Activated naive CD8-positive, alpha-beta T cell treated with anti-CD3 and anti-CD28 coated beads, Interleukin-2, amount 50 U/mL, for 16 hours (primary cell): ENCODE results near the gene FHOD3.

ENCODE experiments used
- DNase-seq: peaks from one replicate; pipeline ENCODE4 v3.0.0-alpha.2; 2020; ENCODE audit warnings: low read depth, low spot score

Gene FHOD3

DNA sequence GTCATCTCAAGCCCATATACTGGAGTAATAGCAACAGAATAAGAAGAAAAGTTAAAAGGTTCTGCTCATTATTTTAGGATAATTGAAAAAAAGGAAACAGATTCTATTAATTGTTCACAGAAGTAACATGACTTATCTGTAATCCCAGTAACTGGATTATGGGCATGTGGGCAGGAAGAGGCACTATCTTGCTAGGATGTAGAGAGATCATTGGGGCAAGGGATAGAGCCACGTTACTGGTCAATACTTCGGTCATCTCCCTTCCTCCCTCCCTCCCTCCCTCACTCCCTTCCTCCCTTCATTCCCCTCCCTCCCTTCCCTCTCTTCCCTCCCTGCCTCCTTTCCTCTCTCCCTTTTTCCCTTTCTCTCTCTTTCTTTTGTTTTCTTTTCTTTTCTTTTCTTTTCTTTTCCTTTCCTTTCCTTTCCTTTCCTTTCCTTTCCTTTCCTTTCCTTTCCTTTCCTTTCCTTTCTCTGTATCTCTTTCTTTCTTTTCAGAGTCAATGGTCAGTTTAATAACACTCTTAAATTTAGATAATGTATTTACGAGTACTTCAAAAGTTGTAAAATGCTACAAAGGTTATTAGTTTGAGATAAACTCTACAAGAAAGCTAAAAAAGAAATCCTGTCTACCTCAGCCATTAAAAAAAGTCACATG lies 82.8 kb downstream of the FHOD3 start:
- no peak for DNase-seq

GRCh38 chr18:36381075-36381474 lies 83.6 kb downstream of the FHOD3 start:
- DNase-seq, result no peak

- DNase-seq, result no peak
Measured at GRCh38 chr18:36382854-36383253, 85.3 kb downstream of the FHOD3 start.

DNA sequence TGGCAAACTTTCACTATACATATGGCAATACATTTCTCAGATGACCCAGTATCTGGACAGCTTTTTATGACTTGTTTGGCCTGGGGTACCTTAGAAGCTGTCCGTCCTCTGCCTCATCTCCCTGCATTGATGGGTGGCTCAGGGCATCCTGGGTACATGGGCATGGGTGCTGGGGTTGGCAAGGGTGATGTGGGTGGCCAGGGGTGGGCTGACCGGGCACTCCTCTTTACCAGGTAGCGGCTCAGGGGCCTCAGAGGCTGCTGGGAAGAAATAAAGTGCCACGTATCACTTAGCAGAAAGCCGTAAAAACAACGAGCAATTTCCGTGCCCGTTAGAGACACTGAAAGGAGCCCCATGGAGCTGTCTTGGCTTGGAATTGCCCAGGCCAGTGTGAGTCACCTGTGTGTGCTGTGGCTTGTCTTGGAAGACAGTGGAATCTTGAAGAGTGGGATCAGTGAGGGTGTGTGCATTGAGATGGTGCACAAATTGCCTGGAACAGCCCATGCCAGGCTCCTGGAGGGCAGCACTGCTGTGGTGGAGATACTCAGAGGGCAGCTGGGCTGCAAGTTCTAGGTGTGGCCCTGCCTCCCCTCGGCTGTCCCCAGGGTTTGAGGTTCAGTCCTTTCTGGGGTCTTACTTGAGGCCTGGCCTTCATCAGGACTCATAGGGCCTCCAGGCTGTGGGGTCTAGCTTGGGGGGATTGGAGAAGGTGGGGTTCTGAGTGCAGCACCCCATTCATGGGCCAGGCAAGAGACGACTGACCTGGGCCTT lies 88.8 kb downstream of the FHOD3 start:
- DNase-seq, result no peak

DNA sequence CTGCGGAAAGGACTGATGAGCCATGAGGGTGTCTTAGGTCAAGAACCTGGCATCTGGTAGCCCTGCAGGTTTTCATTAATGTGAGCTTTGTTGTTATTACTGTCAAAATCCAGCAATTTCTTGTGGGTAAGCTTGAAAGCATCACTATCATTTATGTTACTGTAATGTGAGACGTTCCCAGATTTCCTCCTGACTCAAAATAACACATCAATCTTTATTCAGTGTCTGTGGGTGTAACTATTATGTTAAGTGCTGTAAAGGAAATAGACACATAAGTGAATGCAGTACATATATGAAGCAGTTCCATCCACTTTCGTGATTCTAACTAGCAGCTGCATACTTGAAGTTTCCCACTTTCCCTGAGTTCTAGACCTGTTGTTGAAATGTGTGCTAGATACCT lies 89.8 kb downstream of the FHOD3 start:
- no peak for DNase-seq

DNA sequence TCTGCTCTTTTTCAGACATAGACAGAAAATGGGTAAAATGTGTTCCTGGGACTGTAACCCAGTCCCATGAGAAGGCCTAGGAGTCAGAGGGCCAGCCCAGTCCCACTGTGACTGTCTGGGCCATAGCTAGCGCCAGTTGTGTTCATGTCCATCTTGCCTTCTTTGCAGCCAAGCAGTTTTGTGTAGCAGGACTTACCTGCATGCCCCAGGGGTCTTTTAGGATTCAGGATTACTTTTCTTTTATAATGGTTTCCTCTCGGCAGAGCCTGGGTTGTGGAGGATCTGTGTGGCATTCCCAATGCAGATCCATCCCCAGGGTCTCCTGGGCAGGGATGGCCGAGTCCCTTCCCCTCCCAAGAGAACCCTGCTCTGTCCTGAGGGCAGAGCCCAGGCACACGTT lies 90.8 kb downstream of the FHOD3 start:
- DNase-seq, result no peak

DNA sequence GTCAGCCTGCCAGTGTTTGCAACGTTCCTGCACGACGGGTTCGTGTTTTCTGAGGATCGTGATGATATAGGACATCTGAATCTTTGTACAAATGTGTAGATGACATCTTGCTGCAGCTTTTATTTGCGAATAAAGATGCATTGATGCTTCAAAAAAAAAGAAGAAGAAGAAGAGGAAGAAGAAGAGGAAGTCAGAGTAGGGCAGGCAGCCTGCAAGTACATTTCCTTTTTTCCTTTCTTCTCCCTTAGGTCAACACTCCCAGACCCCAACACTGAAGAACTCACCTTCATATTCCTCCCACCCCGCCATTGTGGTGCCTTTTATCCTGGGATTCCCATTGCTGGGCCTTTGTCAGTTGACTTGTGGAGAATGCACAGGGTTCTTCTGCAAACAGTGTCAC lies 91.5 kb downstream of the FHOD3 start:
- DNase-seq, result no peak

- DNase-seq, result no peak
Measured at GRCh38 chr18:36389811-36390581, 92.5 kb downstream of the FHOD3 start.

- DNase-seq, result no peak
Measured at GRCh38 chr18:36391426-36392145, 94.1 kb downstream of the FHOD3 start.

DNA sequence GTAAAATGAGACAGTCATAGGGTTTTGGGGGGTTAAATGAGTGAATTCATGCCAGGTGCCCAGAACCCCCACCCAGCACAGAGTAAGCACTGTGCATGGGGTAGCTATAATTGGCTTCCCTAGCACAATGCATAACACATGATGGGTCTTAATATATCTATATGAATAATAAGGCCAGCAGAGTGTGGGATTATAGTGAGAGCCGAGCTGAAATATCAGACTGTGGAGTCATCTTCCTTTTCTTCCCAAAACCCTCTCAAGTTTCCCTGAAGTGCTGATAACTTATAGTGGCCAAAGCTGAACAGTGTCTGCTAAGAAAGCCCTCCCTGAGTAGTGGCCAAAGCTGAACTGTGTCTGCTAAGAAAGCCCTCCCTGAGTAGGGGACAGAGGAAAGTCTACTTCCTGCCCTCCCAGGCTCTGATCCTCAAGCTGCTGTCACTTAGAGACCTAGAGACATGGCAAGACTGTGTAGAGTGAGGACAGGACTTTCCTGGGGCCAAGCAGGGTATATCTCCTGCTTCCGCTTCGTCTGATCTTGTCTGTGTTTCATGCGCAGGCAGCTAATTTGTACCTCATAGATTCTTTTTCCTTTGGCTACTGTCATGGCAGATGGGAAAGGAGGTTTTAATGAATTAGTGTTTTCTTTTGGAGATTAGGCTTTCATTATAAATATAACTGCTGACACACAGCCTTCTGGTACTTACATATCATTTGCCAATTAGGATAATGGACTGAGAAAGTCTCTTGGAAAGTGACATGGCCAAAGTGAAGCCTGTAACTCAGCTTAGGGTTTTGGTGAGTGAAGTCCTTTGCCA lies 94.9 kb downstream of the FHOD3 start:
- DNase-seq, result no peak

GRCh38 chr18:36392979-36393287 lies 95.4 kb downstream of the FHOD3 start:
- DNase-seq, result no peak

GRCh38 chr18:36394486-36394885 lies 97.0 kb downstream of the FHOD3 start:
- no peak for DNase-seq

DNA sequence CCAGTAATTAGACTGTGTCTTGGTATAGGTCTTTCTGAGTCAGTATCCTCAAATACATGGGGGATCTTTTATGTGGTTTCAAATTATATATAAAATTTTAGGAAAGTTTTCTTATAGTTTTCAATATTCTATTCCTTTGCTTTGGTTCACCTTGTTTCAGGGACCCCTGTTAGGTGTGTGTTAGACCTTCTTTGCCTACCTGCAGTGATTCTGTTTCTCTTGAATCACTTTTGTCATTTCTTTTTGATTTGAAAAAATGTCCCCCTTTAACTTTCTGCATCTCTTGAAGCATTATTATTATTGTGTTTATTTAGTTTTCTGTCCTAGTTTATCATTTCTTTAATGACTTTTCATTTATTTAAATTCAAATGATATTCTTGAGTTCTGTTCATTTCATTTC lies 98.7 kb downstream of the FHOD3 start:
- no peak for DNase-seq

DNA sequence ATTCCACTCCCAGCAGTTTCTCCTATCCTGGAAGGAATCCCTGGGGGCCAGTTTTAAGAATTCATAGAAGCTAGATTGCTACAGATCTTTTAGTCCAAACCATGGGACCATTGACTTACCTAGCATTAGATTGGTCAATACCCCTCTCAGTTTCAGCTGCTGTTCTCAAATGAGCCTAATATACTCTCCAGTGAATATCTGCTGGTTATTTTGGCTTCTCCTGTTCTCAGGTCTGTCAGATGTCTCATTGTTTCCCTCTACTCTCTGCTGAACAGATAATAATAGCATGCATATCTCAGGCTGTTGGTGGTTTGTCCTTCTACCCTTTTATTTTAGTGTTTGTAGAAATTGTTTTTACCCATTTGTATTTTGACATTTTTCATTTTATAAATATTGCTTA lies 99.5 kb downstream of the FHOD3 start:
- no peak for DNase-seq

DNA sequence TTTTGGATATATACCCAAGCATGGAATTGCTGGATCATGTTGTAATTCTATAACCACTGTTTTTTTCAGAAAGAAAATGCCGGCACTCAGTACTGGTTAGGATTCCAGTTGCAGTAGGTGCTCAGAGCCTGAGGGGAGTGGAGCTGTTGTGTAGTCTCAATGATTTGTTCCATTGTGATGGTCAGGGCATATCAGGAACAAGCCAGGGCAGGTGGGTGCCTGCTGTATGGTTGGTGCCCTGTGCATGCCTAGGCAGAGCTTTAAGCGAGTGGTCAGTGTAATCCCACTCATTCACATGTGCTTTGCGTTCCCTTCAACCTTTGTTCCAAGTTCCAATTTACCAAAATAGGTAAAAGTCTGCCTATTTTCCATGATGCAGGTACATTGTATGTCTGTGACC lies 100.9 kb downstream of the FHOD3 start:
- no peak for DNase-seq

DNA sequence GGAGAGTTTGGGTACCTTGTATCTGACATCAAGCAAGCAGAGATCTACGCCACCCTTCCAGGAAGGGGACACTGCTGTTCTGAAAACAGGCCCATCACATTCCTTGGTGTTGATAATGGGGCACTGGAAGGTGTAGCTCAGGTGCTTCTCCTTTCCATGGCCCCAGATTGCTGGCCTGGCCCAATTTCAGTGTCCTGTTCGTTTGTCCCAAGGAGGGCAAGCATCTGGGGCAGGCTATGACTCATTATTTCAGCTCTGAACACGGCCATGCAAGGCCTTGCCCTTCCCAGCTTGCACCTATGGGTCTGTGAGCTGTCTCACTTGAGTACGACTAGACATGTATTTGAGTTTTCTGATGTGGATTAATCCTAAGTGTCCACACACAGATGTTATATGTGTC lies 101.5 kb downstream of the FHOD3 start:
- no peak for DNase-seq

DNA sequence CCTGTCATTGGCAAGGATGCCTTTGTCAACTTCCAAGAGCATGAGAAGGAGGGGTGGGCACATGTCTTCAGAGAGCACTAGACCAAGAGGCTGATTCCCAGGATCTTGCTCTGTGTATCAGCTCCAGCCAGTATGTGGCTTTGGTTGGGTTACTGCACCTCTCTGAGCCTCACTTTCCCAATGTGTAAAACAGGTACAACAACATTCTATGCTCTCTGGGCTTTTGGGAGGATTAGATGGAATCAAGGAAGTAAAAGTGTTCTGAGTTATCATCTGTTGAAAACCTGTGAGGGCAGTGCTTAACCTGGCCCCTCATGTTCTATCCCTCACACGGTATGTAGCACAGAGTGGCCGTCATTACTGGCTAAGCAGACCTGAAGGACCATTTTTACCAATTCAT lies 103.9 kb downstream of the FHOD3 start:
- no peak for DNase-seq

DNA sequence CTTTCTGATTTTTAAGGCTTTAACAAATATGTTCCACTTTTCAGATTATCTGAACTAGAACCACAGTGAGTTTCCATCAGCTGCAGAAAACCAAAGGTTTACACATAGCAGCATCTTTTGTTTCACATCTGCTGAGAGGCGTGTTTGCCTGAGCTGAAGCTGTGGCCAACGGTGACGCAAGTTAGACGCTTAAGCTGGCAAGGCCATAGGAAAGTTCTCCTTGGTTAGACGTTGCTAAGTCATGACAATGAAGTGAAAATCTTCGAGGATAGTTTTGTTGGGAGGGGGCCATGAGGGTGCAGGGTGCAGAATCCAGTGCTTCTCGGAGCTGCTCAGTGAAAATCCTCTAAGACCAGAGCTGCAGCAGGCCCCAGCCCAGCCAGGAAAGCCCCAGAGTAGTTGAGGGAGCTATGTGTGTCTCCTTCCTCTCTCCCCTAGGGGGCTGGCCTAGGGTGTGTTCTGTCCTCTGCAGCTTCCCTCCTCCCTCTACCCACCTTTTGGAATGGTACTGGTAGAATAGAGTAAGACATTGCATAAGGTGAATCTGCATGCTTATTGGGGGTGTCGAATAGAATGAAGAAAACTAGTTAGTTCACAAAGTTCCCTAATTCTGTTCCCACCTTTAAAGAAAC lies 105.4 kb downstream of the FHOD3 start:
- DNase-seq, result no peak

GRCh38 chr18:36403896-36404820 lies 106.6 kb downstream of the FHOD3 start:
- DNase-seq, result no peak

DNA sequence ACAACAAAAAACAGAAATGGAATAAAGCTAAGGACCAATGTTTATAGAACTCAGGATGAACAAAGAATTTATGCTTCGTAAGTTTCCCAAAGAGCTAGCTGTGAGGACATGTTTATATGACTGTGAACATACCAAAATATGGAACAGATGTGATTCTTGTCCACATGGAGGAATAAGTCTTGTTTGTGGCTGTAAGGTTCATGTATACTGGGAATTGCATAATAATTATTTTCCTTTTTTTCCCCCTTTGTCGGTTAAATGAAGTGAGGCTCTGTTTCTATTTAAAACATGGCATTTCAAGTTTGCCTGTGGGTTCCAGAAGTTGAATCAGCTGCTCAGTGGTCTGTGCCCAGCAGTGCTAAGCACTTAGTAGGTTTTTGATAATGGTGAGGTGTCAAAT lies 108.1 kb downstream of the FHOD3 start:
- no peak for DNase-seq
